SK-N-SH (cell line): Measurements from ENCODE around the gene CDH4. TPM values are rescaled to one million over a fixed set of nuclear protein-coding genes. Genes with fewer than 3 reads are reported as not detected.

Source experiments
- CTCF ChIA-PET: fragments of 300-600, 350-600 bp; formaldehyde crosslinking; extraction: SDS; loops from one replicate; lab custom pipeline; 2021; lab: Yijun Ruan, JAX
- POLR2A ChIA-PET: fragments of 350-600 bp; sonication (Branson Sonifier 250); formaldehyde crosslinking; extraction: SDS; loops from one replicate; lab custom pipeline; 2020; ENCODE audit warnings: antibody characterized with exemption, inconsistent platforms; lab: Yijun Ruan, JAX
- DNase-seq: peaks from one replicate; pipeline ENCODE4 v3.0.0; 2012
- H2AFZ ChIP-seq: fragments of 200-600 bp; sonication (generic); 2 replicates; pipeline ENCODE4 v1.8.1; 2016; ENCODE audit warnings: antibody characterized with exemption, mild to moderate bottlenecking, low read depth
- H3F3A ChIP-seq: fragments of 200-600 bp; sonication (generic); replicated peaks from 2 replicates; pipeline ENCODE3; 2016; ENCODE audit warnings: antibody characterized with exemption, mild to moderate bottlenecking; ENCODE audit not compliant: insufficient read depth
- H3K27ac ChIP-seq, 2 experiments: fragments of 200-500 bp in 1 of 2; fragments of 200-600 bp in 1 of 2; sonication (Bioruptor generic) in 1 of 2; sonication (generic), shearing (Covaris generic) in 1 of 2; 2 replicates each; pipeline versions ENCODE4 v1.5.1 to v1.6.1; 2014 to 2016; ENCODE audit warnings: low read depth in 2 of 2, inconsistent platforms in 1 of 2, low read length in 1 of 2, mild to moderate bottlenecking in 1 of 2, mixed read lengths in 1 of 2
- H3K27me3 ChIP-seq: fragments of 200-600 bp; sonication (generic), shearing (Covaris generic); 2 replicates; pipeline ENCODE4 v1.6.1; 2016; ENCODE audit warnings: mixed run types; ENCODE audit not compliant: insufficient read depth
- H3K36me3 ChIP-seq, 2 experiments: fragments of 200-500 bp in 1 of 2; fragments of 200-600 bp in 1 of 2; sonication (Bioruptor generic) in 1 of 2; sonication (generic) in 1 of 2; replicated peaks in 1 of 2; 2 replicates each; pipeline versions ENCODE3 to v1.5.1; 2014 to 2016; ENCODE audit warnings: low read length in 1 of 2, mild to moderate bottlenecking in 1 of 2; ENCODE audit not compliant: insufficient read depth in 2 of 2, control insufficient read depth in 1 of 2
- H3K4me1 ChIP-seq, 2 experiments: fragments of 200-500 bp in 1 of 2; fragments of 200-600 bp in 1 of 2; sonication (Bioruptor generic) in 1 of 2; sonication (generic), shearing (Covaris generic) in 1 of 2; 2 replicates each; pipeline versions ENCODE4 v1.5.1 to v1.6.1; 2014 to 2016; ENCODE audit warnings: low read depth in 1 of 2, low read length in 1 of 2, mixed run types in 1 of 2; ENCODE audit not compliant: insufficient read depth in 2 of 2, control insufficient read depth in 1 of 2
- H3K4me2 ChIP-seq: fragments of 200-600 bp; sonication (generic), shearing (Covaris generic); 2 replicates; pipeline ENCODE4 v1.6.1; 2017; ENCODE audit warnings: mixed run types
- H3K4me3 ChIP-seq, 2 experiments: fragments of 200-500 bp in 1 of 2; fragments of 200-600 bp in 1 of 2; sonication (Bioruptor generic) in 1 of 2; sonication (generic), shearing (Covaris generic) in 1 of 2; 2 replicates each; pipeline versions ENCODE4 v1.5.1 to v1.8.1; 2014 to 2016; ENCODE audit warnings: low read depth in 2 of 2, inconsistent platforms in 1 of 2, low read length in 1 of 2, mild to moderate bottlenecking in 1 of 2, mixed read lengths in 1 of 2, moderate library complexity in 1 of 2
- H3K79me2 ChIP-seq: fragments of 200-600 bp; sonication (generic); 2 replicates; pipeline ENCODE4 v1.8.1; 2017; ENCODE audit warnings: mild to moderate bottlenecking; ENCODE audit not compliant: insufficient read depth
- H3K9ac ChIP-seq: fragments of 200-600 bp; sonication (generic); 2 replicates; pipeline ENCODE4 v1.6.1; 2017; ENCODE audit warnings: mixed run types
- H3K9me2 ChIP-seq: fragments of 200-600 bp; sonication (generic); 2 replicates; pipeline ENCODE4 v1.6.1; 2017; ENCODE audit warnings: mixed run types
- H3K9me3 ChIP-seq: fragments of 200-600 bp; sonication (generic); 2 replicates; pipeline ENCODE4 v1.6.1; 2017; ENCODE audit warnings: mixed run types, mild to moderate bottlenecking, moderate library complexity
- H4K20me1 ChIP-seq: fragments of 200-600 bp; sonication (generic); 2 replicates; pipeline ENCODE4 v1.6.1; 2017; ENCODE audit warnings: mild to moderate bottlenecking, mixed run types; ENCODE audit not compliant: insufficient read depth
- CHD2 ChIP-seq: fragments of 150-350 bp; IDR thresholded peaks from 2 replicates; pipeline ENCODE4 v1.6.1; 2018; ENCODE audit warnings: low read length; ENCODE audit not compliant: partially characterized antibody
- ELF1 ChIP-seq: IDR thresholded peaks from 2 replicates; pipeline ENCODE4 v1.4.0; 2012
- EP300 ChIP-seq, 2 experiments: IDR thresholded peaks; 2 replicates each; pipeline versions ENCODE4 v1.4.0 to v1.6.1; 2012; ENCODE audit warnings: borderline replicate concordance in 1 of 2, low read depth in 1 of 2, low read length in 1 of 2
- FOSL2 ChIP-seq: IDR thresholded peaks from 2 replicates; pipeline ENCODE4 v1.4.0; 2012; ENCODE audit warnings: low read depth, mild to moderate bottlenecking, moderate library complexity, borderline replicate concordance
- FOXJ3 ChIP-seq: sonication (generic); formaldehyde crosslinking; IDR thresholded peaks from 2 replicates; pipeline ENCODE4 v1.5.1; 2020; ENCODE audit warnings: mild to moderate bottlenecking, missing genetic modification reagents
- FOXM1 ChIP-seq: IDR thresholded peaks from 2 replicates; pipeline ENCODE4 v1.4.0; 2012; ENCODE audit warnings: low read depth, mild to moderate bottlenecking
- GABPA ChIP-seq: IDR thresholded peaks from 2 replicates; pipeline ENCODE4 v1.4.0; 2012; ENCODE audit warnings: low read depth, mild to moderate bottlenecking
- GATA2 ChIP-seq: sonication (generic); formaldehyde crosslinking; IDR thresholded peaks from 2 replicates; pipeline ENCODE4 v1.5.0; 2020; ENCODE audit warnings: mild to moderate bottlenecking, missing genetic modification reagents
- IRF3 ChIP-seq: fragments of 150-350 bp; IDR thresholded peaks from 2 replicates; pipeline ENCODE4 v1.6.1; 2016; ENCODE audit warnings: mild to moderate bottlenecking, low read depth, low read length
- JUND ChIP-seq: IDR thresholded peaks from 2 replicates; pipeline ENCODE4 v1.4.0; 2012
- MXI1 ChIP-seq: IDR thresholded peaks from 2 replicates; pipeline ENCODE4 v1.6.1; 2012; ENCODE audit warnings: mild to moderate bottlenecking, low read depth, low read length, improper control_type of control experiment
- NFIC ChIP-seq: IDR thresholded peaks from 2 replicates; pipeline ENCODE4 v1.4.0; 2012; ENCODE audit warnings: borderline replicate concordance
- NRF1 ChIP-seq: IDR thresholded peaks from 2 replicates; pipeline ENCODE4 v1.6.1; 2012; ENCODE audit warnings: low read depth, mild to moderate bottlenecking, low read length
- POLR2AphosphoS5 ChIP-seq: IDR thresholded peaks from 2 replicates; pipeline ENCODE4 v1.6.1; 2012; ENCODE audit warnings: low read depth, low read length
- RFX5 ChIP-seq: IDR thresholded peaks from 2 replicates; pipeline ENCODE4 v1.6.1; 2012; ENCODE audit warnings: mild to moderate bottlenecking, improper control_type of control experiment, low read length
- RXRA ChIP-seq: IDR thresholded peaks from 2 replicates; pipeline ENCODE4 v1.4.0; 2012; ENCODE audit warnings: low read depth, mild to moderate bottlenecking, borderline replicate concordance
- SIN3A ChIP-seq: IDR thresholded peaks from 2 replicates; pipeline ENCODE4 v1.6.1; 2012; ENCODE audit warnings: low read depth, mild to moderate bottlenecking, low read length, moderate library complexity, borderline replicate concordance
- TAF1 ChIP-seq: IDR thresholded peaks from 2 replicates; pipeline ENCODE4 v1.6.1; 2012; ENCODE audit warnings: low read depth, mild to moderate bottlenecking, low read length, moderate library complexity, borderline replicate concordance
- TCF12 ChIP-seq: IDR thresholded peaks from 2 replicates; pipeline ENCODE4 v1.4.0; 2012
- YY1 ChIP-seq: IDR thresholded peaks from 2 replicates; pipeline ENCODE4 v1.4.0; 2012; ENCODE audit warnings: low read depth, mild to moderate bottlenecking
- WGBS: methylation state at CpG from one replicate; pipeline ENCODE4 v1.1.6; 2017; ENCODE audit warnings: low lambda C conversion rate; 5-methylcytosine and 5-hydroxymethylcytosine counted together
- polyA plus RNA-seq, 3 experiments: library from polyadenylated mRNA; depleted of rRNA; stranded (reverse); fragments of >200 nt; gene quantifications; 2 replicates each; pipeline ENCODE4 v1.2.3, GENCODE V29; 2012
- TF ChIP-seq, protein P1 (sequence below): IDR thresholded peaks from 2 replicates; pipeline ENCODE4; 2012
- TF ChIP-seq, protein P2 (sequence below): IDR thresholded peaks from 2 replicates; pipeline ENCODE4 v1.6.1; 2012; ENCODE audit warnings: mild to moderate bottlenecking, low read depth, low read length, moderate library complexity
- TF ChIP-seq, protein P3 (sequence below): IDR thresholded peaks from 2 replicates; pipeline ENCODE4 v1.4.0; 2012; ENCODE audit warnings: low read depth

The CDH4 gene
- polyA plus RNA-seq, 1 of the 3 experiments (the other 2 are of a cell fraction) = not detected

DNA sequence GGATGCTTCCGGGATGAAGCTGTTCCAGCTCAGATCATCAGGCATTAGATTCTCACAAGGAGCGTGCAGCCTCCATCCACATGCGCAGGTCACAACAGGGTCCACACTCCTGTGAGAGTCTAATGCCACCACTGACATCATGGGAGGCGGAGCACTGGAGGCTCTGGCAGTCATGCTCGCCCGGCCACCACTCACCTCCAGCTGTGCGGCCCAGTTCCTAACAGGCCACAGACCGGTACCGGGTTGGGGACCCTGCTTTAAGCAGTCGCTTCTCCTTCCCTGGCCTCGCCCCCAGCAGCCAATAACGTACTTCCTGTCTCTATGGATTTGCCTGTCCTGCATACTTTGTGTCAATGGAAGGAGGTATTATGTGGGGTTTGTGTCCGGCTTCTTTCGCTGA lies 576.8 kb downstream of the CDH4 start:
- no peak overlapping the region for H3K4me2 ChIP-seq
- H3K9me3 ChIP-seq = no peaks in the 10 kb centered on the region
- H3F3A ChIP-seq = no peaks in the 10 kb centered on the region
- H4K20me1 ChIP-seq = no peaks in the 10 kb centered on the region
- no peaks in the 10 kb centered on the region for H3K4me1 ChIP-seq
- ChIA-PET POLR2A (no interaction called here), CTCF (no interaction called here)
- TF ChIP-seq CHD2 (no peak), TAF1 (no peak), ELF1 (no peak), EP300 (IDR thresholded peaks at IDR 0.05; ENCODE audit: borderline replicate concordance in 1 of 2, low read depth in 1 of 2, low read length in 1 of 2) (no peak), IRF3 (no peak), FOSL2 (no peak), JUND (no peak), GABPA (no peak), RFX5 (no peak), RXRA (no peak), TCF12 (no peak), NFIC (no peak), POLR2AphosphoS5 (no peak), FOXM1 (no peak), YY1 (no peak), MXI1 (no peak)
- TF ChIP-seq, protein P1, sequence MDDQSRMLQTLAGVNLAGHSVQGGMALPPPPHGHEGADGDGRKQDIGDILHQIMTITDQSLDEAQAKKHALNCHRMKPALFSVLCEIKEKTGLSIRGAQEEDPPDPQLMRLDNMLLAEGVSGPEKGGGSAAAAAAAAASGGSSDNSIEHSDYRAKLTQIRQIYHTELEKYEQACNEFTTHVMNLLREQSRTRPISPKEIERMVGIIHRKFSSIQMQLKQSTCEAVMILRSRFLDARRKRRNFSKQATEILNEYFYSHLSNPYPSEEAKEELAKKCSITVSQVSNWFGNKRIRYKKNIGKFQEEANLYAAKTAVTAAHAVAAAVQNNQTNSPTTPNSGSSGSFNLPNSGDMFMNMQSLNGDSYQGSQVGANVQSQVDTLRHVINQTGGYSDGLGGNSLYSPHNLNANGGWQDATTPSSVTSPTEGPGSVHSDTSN = no peak
- H3K27me3 ChIP-seq = no peaks in the 10 kb centered on the region
- H3K27ac ChIP-seq = no peak overlapping the region
- no peak for DNase-seq
- 64% methylated on average over 13 of the region's 14 CpGs for WGBS
- no peak overlapping the region for H3K4me3 ChIP-seq
- no peaks in the 10 kb centered on the region for H3K36me3 ChIP-seq
- no peaks in the 10 kb centered on the region for H3K79me2 ChIP-seq
- H3K9me2 ChIP-seq = no peaks in the 10 kb centered on the region
- no peak overlapping the region for H3K9ac ChIP-seq
- no peak overlapping the region for H2AFZ ChIP-seq

- H3K27ac ChIP-seq = no peak overlapping the region
- no peak overlapping the region for H3K4me2 ChIP-seq
- no peak overlapping the region for H2AFZ ChIP-seq
- 85% methylated on average over 4 of the region's 17 CpGs for WGBS
- POLR2A ChIA-PET = no interaction called here
- no peak for DNase-seq
- CTCF ChIA-PET = no interaction called here
- H3K36me3 ChIP-seq = no peaks in the 10 kb centered on the region
- no peaks in the 10 kb centered on the region for H3F3A ChIP-seq
- no peak overlapping the region for H3K4me3 ChIP-seq
- H4K20me1 ChIP-seq = no peaks in the 10 kb centered on the region
- no peak overlapping the region for H3K9ac ChIP-seq
- H3K79me2 ChIP-seq = no peaks in the 10 kb centered on the region
- H3K27me3 ChIP-seq = no peaks in the 10 kb centered on the region
- H3K9me2 ChIP-seq = no peaks in the 10 kb centered on the region
- H3K9me3 ChIP-seq = no peaks in the 10 kb centered on the region
- no peaks in the 10 kb centered on the region for H3K4me1 ChIP-seq
- TF ChIP-seq NRF1 = no peak
- TF ChIP-seq, protein P2, sequence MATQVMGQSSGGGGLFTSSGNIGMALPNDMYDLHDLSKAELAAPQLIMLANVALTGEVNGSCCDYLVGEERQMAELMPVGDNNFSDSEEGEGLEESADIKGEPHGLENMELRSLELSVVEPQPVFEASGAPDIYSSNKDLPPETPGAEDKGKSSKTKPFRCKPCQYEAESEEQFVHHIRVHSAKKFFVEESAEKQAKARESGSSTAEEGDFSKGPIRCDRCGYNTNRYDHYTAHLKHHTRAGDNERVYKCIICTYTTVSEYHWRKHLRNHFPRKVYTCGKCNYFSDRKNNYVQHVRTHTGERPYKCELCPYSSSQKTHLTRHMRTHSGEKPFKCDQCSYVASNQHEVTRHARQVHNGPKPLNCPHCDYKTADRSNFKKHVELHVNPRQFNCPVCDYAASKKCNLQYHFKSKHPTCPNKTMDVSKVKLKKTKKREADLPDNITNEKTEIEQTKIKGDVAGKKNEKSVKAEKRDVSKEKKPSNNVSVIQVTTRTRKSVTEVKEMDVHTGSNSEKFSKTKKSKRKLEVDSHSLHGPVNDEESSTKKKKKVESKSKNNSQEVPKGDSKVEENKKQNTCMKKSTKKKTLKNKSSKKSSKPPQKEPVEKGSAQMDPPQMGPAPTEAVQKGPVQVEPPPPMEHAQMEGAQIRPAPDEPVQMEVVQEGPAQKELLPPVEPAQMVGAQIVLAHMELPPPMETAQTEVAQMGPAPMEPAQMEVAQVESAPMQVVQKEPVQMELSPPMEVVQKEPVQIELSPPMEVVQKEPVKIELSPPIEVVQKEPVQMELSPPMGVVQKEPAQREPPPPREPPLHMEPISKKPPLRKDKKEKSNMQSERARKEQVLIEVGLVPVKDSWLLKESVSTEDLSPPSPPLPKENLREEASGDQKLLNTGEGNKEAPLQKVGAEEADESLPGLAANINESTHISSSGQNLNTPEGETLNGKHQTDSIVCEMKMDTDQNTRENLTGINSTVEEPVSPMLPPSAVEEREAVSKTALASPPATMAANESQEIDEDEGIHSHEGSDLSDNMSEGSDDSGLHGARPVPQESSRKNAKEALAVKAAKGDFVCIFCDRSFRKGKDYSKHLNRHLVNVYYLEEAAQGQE = no peak
- TF ChIP-seq, protein P3, sequence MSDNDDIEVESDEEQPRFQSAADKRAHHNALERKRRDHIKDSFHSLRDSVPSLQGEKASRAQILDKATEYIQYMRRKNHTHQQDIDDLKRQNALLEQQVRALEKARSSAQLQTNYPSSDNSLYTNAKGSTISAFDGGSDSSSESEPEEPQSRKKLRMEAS = no peak
- TF ChIP-seq, protein P1 = no peak
- TF ChIP-seq IRF3 = no peak
- TF ChIP-seq RXRA = no peak
- TF ChIP-seq FOXJ3 (CRISPR knock-in tag) = no peak
- TF ChIP-seq GATA2 (CRISPR knock-in tag) = no peak
- no peak for TF ChIP-seq GABPA
- no peak for TF ChIP-seq FOXM1
- TF ChIP-seq CHD2 = no peak
- TF ChIP-seq SIN3A = no peak
These were observed 577.5 kb downstream of the CDH4 start for GRCh38 chr20:61829526-61829925.
